Omental fat pad (tissue), 4 donors: ENCODE results near the gene BCAR3. TPM values are rescaled to one million over a fixed set of nuclear protein-coding genes. Genes with fewer than 3 reads are reported as not detected.

Experiments
- ATAC-seq: fragments of 150-250 bp; one replicate; pipeline ENCODE4 v1.9.1; 2016; ENCODE audit warnings: mild to moderate bottlenecking, moderate library complexity; ENCODE audit not compliant: low FRiP score
- DNase-seq: peaks from one replicate; pipeline ENCODE4 v3.0.0-alpha.2; 2019; ENCODE audit warnings: low spot score
- total RNA-seq, 4 donors: library from RNA; depleted of rRNA; stranded (reverse); fragments of >200 nt; gene quantifications; one replicate each; pipeline ENCODE4 v1.1.0, GENCODE V29; 2016
- TF ChIP-seq, protein P1 (sequence below), 3 donors: fragments of 450-650 bp; IDR thresholded peaks; one replicate each; pipeline ENCODE4 v1.5.1; 2016 to 2017; ENCODE audit warnings: antibody characterized with exemption in 3 of 3, mild to moderate bottlenecking in 3 of 3, moderate library complexity in 2 of 3

The BCAR3 gene
- total RNA-seq, 4 donors from 2014 or later = 43.7 to 73.5 (median 45.8) TPM

DNA sequence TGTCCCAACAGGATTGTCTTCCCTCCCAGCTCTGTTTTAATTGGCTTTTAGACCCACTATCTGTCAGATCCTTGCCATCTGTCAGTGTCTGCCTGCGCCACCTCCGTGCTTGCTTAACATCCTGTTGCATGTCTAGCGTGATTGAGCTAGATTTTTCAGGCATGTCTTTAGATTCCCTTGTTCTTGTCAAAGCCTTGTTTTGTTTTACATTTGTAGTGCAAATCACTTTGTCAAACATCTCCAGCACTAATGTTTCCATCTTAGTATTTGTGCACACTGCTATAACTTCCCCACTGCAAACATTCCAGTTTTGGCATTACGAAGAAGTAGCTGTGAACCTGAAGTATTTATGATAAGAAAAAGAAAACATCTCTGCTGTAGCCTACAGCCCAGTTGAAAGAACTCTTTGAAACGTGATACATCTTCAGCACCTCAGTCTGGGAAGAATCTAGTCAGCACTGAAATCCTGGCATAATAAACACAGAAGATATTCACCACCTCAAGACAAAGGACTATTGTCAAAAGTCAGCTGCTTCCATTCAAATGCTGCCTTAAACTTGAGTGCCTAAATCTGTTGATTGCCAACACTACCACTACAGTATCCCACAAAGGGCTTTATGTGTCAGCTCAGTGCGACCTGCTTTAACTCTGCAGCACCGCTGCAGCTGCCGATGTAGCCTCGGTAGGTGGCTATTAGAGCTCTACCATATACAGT, 128.7 kb downstream of the BCAR3 start:
- no peak for ATAC-seq
- DNase-seq = no peak
- TF ChIP-seq, protein P1, sequence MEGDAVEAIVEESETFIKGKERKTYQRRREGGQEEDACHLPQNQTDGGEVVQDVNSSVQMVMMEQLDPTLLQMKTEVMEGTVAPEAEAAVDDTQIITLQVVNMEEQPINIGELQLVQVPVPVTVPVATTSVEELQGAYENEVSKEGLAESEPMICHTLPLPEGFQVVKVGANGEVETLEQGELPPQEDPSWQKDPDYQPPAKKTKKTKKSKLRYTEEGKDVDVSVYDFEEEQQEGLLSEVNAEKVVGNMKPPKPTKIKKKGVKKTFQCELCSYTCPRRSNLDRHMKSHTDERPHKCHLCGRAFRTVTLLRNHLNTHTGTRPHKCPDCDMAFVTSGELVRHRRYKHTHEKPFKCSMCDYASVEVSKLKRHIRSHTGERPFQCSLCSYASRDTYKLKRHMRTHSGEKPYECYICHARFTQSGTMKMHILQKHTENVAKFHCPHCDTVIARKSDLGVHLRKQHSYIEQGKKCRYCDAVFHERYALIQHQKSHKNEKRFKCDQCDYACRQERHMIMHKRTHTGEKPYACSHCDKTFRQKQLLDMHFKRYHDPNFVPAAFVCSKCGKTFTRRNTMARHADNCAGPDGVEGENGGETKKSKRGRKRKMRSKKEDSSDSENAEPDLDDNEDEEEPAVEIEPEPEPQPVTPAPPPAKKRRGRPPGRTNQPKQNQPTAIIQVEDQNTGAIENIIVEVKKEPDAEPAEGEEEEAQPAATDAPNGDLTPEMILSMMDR (IDR thresholded peaks at IDR 0.05) = no peak

DNA sequence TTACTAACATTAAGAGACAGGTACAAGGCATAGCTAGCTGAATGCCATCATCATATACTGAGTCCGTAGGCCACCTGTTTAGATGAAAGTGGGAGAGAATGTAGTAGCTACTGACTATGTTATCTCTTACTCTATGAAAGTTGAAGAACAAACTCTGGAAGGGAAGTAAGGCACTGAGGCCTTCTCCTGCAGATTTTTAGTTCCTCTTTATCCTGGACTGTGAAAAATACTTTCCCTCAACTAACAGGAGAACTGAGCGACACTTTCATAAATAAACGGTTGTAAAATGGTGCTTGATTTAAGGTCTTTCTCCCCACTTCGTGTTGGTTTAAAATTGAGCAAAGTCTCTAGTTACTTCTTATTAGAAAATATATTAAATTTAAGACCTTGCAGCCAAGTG, 131.8 kb downstream of the BCAR3 start:
- TF ChIP-seq, protein P1 (IDR thresholded peaks at IDR 0.05) = no peak
- DNase-seq (no peak), ATAC-seq (no peak)

DNA sequence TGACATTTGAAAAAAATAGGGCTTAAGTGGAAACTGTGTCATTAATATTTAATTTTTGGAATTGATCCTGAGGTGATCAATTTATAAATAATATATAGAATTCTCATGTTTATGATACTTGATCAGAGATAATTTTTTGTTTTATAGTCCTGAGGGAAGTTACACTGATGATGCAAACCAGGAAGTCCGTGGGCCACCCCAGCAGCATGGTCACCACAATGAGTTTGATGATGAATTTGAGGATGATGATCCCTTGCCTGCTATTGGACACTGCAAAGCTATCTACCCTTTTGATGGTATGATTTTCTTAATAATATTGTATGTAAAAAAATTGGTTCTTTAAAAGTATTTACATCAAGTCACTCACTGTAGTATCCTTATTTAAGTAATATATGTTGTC, 132.5 kb downstream of the BCAR3 start:
- TF ChIP-seq, protein P1 (IDR thresholded peaks at IDR 0.05) = no peak
- ATAC-seq (no peak), DNase-seq (no peak)

DNA sequence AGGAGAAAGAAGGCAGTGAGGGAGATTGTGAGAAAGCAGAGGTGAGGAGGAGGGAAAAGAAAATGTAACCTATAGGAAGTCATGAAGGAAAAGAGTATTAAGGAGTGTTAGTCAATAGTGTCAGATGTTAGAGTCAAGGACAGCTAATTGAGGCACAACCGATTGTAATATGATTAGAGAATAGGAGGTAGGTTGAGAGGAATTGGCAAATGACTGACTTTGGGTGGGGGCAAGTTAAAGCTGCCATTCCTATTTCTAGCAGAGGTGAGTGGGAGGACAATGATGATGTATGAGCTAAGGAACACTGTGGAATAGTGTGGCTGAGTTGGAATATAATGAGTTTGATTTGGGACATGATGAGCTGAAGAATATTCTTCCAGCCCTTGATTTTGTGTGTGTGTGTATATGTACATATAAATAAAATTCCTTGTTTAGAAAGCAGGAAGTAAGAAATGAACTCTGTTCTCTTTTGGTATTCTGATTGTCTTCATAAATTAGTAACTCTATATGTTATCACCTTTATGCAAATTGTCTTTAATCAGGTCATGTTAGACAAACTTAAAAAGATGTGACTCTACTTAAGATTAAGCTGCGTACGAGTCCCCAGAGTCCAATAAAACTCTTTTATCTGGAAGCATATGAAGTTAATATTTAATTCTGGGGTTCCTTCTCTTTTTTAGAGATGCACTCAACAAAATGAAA, 135.3 kb downstream of the BCAR3 start:
- no peak for DNase-seq
- TF ChIP-seq, protein P1 (IDR thresholded peaks at IDR 0.05) = no peak
- ATAC-seq = no peak

DNA sequence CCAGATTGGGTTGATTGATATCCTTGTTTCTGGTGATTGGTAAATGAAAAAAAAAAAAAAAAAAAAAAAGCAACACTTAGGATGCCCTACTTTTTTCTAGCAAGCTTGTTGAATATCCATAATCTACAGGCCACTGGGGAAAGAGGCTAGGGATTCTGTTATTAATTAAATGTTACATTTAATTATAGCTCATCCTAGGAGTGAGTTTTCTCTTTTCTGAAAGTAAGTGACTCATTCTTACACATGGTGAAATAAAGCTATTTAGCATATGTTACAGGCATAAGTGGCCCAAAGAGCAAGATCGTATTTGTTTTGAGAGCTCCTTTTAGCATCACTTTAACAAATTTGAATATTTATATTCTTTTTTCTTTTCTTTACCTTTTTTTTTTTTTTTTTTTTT, 139.2 kb downstream of the BCAR3 start:
- ATAC-seq (no peak), DNase-seq (no peak)
- TF ChIP-seq, protein P1 (IDR thresholded peaks at IDR 0.05) = no peak

DNA sequence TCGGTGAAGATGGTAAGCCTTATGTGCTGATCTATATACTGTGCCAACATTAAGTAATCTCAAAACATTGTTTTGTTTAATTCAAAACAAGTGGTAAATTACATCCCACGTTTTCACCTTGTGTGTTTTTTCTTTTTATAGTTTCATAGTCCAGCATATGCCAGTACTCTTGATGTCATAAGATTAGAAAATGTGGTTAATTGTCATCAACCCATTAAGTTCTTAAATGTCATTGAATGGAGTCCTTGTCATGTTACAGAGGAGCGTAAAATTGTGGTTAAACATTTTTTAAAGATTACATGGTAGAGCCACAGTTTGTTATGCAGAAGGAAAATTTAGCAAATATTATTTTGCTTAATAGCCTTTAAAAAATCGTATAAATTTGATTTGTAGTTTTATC, 140.6 kb downstream of the BCAR3 start:
- TF ChIP-seq, protein P1 (IDR thresholded peaks at IDR 0.05) = no peak
- no peak for DNase-seq
- no peak for ATAC-seq

DNA sequence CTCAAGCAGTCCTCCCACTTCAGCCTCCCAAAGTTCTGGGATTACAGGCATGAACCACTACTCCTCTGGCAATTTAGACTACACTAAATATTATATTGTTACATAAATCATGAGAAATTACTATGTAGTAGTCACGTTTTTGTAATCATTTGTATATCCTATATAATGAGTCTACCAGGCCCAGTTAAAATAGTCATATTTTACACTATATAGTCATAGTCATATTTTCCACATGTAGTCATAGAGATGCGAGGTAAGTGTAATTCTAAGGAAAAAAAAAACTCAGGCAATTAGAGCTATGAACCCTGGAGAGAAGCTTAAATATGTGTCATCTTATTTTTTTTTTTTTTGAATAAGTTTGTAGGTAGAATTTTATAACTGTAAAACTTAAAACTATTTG, 143.7 kb downstream of the BCAR3 start:
- DNase-seq = no peak
- ATAC-seq = no peak
- TF ChIP-seq, protein P1 (IDR thresholded peaks at IDR 0.05) = no peak
